ENCODE results near the gene ZRANB3. TPM values are rescaled to one million over a fixed set of nuclear protein-coding genes. Genes with fewer than 3 reads are reported as not detected.

The ZRANB3 gene
- polyA plus RNA-seq, 5 donors, result 6.4 to 14.0 (median 10.3) TPM

- no peak for DNase-seq
Observed at GRCh38 chr2:135175177-135175576, 355.8 kb downstream of the ZRANB3 start.

- DNase-seq, result no peak
Observed at GRCh38 chr2:135174810-135175093, 356.3 kb downstream of the ZRANB3 start.

- no peak for DNase-seq
Observed at GRCh38 chr2:135174049-135174809, 356.8 kb downstream of the ZRANB3 start.

GRCh38 chr2:135169900-135170753 is 360.9 kb downstream of the ZRANB3 start:
- no peak for DNase-seq

GRCh38 chr2:135168204-135168856 is 362.7 kb downstream of the ZRANB3 start:
- DNase-seq, result no peak

- no peak for DNase-seq
Observed at GRCh38 chr2:135167273-135167672, 363.7 kb downstream of the ZRANB3 start.

GRCh38 chr2:135164431-135164830 is 366.6 kb downstream of the ZRANB3 start:
- DNase-seq, result no peak

- DNase-seq, result no peak
Observed at GRCh38 chr2:135163901-135164300, 367.1 kb downstream of the ZRANB3 start.

- no peak for DNase-seq
Observed at GRCh38 chr2:135163306-135163705, 367.7 kb downstream of the ZRANB3 start.

- DNase-seq, result no peak
Observed at GRCh38 chr2:135162786-135163185, 368.2 kb downstream of the ZRANB3 start.

GRCh38 chr2:135162377-135162776 is 368.6 kb downstream of the ZRANB3 start:
- DNase-seq, result no peak

GRCh38 chr2:135159191-135159590 is 371.8 kb downstream of the ZRANB3 start:
- no peak for DNase-seq

GRCh38 chr2:135157856-135158255 is 373.2 kb downstream of the ZRANB3 start:
- DNase-seq, result no peak

GRCh38 chr2:135154962-135155361 is 376.1 kb downstream of the ZRANB3 start:
- DNase-seq, result no peak

- DNase-seq, result no peak
Observed at GRCh38 chr2:135152361-135152760, 378.7 kb downstream of the ZRANB3 start.

GRCh38 chr2:135151615-135152014 is 379.4 kb downstream of the ZRANB3 start:
- DNase-seq, result no peak

GRCh38 chr2:135150725-135151124 is 380.3 kb downstream of the ZRANB3 start:
- DNase-seq, result no peak

GRCh38 chr2:135149251-135149650 is 381.8 kb downstream of the ZRANB3 start:
- no peak for DNase-seq

- DNase-seq, result no peak
Observed at GRCh38 chr2:135144343-135144742, 386.7 kb downstream of the ZRANB3 start.

GRCh38 chr2:135142323-135142722 is 388.7 kb downstream of the ZRANB3 start:
- no peak for DNase-seq

- no peak for DNase-seq
Observed at GRCh38 chr2:135140606-135141005, 390.4 kb downstream of the ZRANB3 start.

- DNase-seq, result no peak
Observed at GRCh38 chr2:135132314-135132713, 398.7 kb downstream of the ZRANB3 start.

GRCh38 chr2:135130751-135131150 is 400.3 kb downstream of the ZRANB3 start:
- DNase-seq, result no peak

Measured in right lung (tissue), 5 donors.